B cell (primary cell): ENCODE data around the gene GPR149. TPM values are rescaled to one million over a fixed set of nuclear protein-coding genes. Genes with fewer than 3 reads are reported as not detected.
"Not testable (repeated sequence)": the region's sequence is repeated elsewhere in the genome, so short reads cannot be mapped to it uniquely, and the experiment has no call there.

ENCODE experiments used
- ATAC-seq: fragments of 200-7000 bp; cut with Tn5 transposase; one replicate; pipeline ENCODE4 v1.10.0; 2021; ENCODE audit warnings: low read depth, mild to moderate bottlenecking, moderate number of reproducible peaks, moderate library complexity
- CTCF ChIA-PET: fragments of 350-600 bp; sonication (Branson Sonifier 250); formaldehyde crosslinking; loops from one replicate; lab custom pipeline; 2021; ENCODE audit warnings: antibody characterized with exemption, inconsistent platforms; lab: Charles Lee
- POLR2A ChIA-PET: fragments of 350-600 bp; sonication (Branson Sonifier 250); formaldehyde crosslinking; loops from one replicate; lab custom pipeline; 2021; ENCODE audit warnings: antibody characterized with exemption; lab: Charles Lee
- DNase-seq: peaks from one replicate; pipeline ENCODE4 v3.0.0; 2013
- H2AFZ ChIP-seq: 2 replicates; pipeline ENCODE4 v1.6.1; 2012; ENCODE audit warnings: mild to moderate bottlenecking, low read depth, low read length; ENCODE audit not compliant: insufficient read depth, poor library complexity, severe bottlenecking
- H3K27ac ChIP-seq, 2 donors: 1 replicate in 1 of 2; 2 replicates in 1 of 2; pipeline ENCODE4 v1.5.1; 2012 to 2013; ENCODE audit warnings: low read length in 2 of 2, mild to moderate bottlenecking in 2 of 2, moderate library complexity in 1 of 2
- H3K27me3 ChIP-seq, 4 experiments: fragments of 200-600 bp in 1 of 4; sonication (generic) in 1 of 4; replicated peaks in 1 of 4; 1 replicate in 2 of 4; 2 replicates in 2 of 4; pipeline versions ENCODE4 v1.6.1 to v1.7.0; 2013 to 2016; ENCODE audit warnings: low read length in 3 of 4, mild to moderate bottlenecking in 2 of 4, mixed read lengths in 1 of 4, moderate library complexity in 1 of 4; ENCODE audit not compliant: insufficient read depth in 4 of 4, control insufficient read depth in 3 of 4; ENCODE audit errors: control extremely low read depth in 1 of 4
- H3K36me3 ChIP-seq, 2 experiments: replicated peaks in 1 of 2; 1 replicate in 1 of 2; 2 replicates in 1 of 2; pipeline versions ENCODE4 v1.6.1 to v1.7.1; 2013; ENCODE audit warnings: low read length in 1 of 2; ENCODE audit not compliant: insufficient read depth in 2 of 2, control insufficient read depth in 1 of 2; ENCODE audit errors: control extremely low read depth in 1 of 2, extremely low read depth in 1 of 2
- H3K4me1 ChIP-seq, 2 donors: fragments of 200-600 bp in 1 of 2; sonication (generic) in 1 of 2; 1 replicate in 1 of 2; 2 replicates in 1 of 2; pipeline versions ENCODE4 v1.5.1 to v1.6.1; 2013 to 2017; ENCODE audit warnings: low read length in 2 of 2; ENCODE audit not compliant: control insufficient read depth in 2 of 2, insufficient read depth in 2 of 2
- H3K4me2 ChIP-seq: replicated peaks from 2 replicates; pipeline ENCODE3; 2012; ENCODE audit warnings: mild to moderate bottlenecking, low read depth, low read length; ENCODE audit not compliant: poor library complexity, severe bottlenecking
- H3K4me3 ChIP-seq, 5 experiments: fragments of 200-600 bp in 1 of 5; sonication (generic) in 1 of 5; 1 replicate in 3 of 5; 2 replicates in 2 of 5; pipeline versions ENCODE4 v1.5.1 to v1.7.0; 2011 to 2016; ENCODE audit warnings: low read length in 4 of 5, mild to moderate bottlenecking in 4 of 5, low read depth in 2 of 5, control low read depth in 1 of 5, moderate library complexity in 1 of 5; ENCODE audit not compliant: insufficient read depth in 1 of 5; ENCODE audit errors: control extremely low read depth in 1 of 5, extremely low read depth in 1 of 5
- H3K79me2 ChIP-seq: fragments of 200-600 bp; sonication (generic); one replicate; pipeline ENCODE4 v1.6.0; 2016; ENCODE audit warnings: low read length; ENCODE audit not compliant: control insufficient read depth, insufficient read depth
- H3K9ac ChIP-seq: fragments of 200-600 bp; sonication (generic); 2 replicates; pipeline ENCODE4 v1.6.1; 2017; ENCODE audit warnings: mild to moderate bottlenecking, low read length, moderate library complexity
- H3K9me3 ChIP-seq, 3 donors: one replicate each; pipeline versions ENCODE4 v1.6.1 to v1.7.1; 2013; ENCODE audit warnings: low read length in 2 of 3; ENCODE audit not compliant: control insufficient read depth in 2 of 3, insufficient read depth in 1 of 3; ENCODE audit errors: control extremely low read depth in 1 of 3
- H4K20me1 ChIP-seq: 2 replicates; pipeline ENCODE4 v1.6.0; 2012; ENCODE audit warnings: mild to moderate bottlenecking, low read length; ENCODE audit not compliant: insufficient read depth, control insufficient read depth, poor library complexity, severe bottlenecking
- H3K27ac Mint-ChIP-seq: one replicate; pipeline ENCODE4 v1.8.0; 2021; ENCODE audit warnings: mixed read lengths
- H3K27me3 Mint-ChIP-seq: one replicate; pipeline ENCODE4 v1.8.0; 2021; ENCODE audit warnings: mixed read lengths
- H3K4me1 Mint-ChIP-seq: one replicate; pipeline ENCODE4 v1.8.0; 2021; ENCODE audit warnings: mixed read lengths
- H3K4me3 Mint-ChIP-seq: one replicate; pipeline ENCODE4 v1.8.0; 2021; ENCODE audit warnings: mixed read lengths
- H3K9me3 Mint-ChIP-seq: one replicate; pipeline ENCODE4 v1.8.0; 2022; ENCODE audit warnings: mixed read lengths; ENCODE audit not compliant: insufficient read depth
- EZH2 ChIP-seq: IDR thresholded peaks from 2 replicates; pipeline ENCODE4 v1.6.1; 2012; ENCODE audit warnings: borderline replicate concordance, low read depth, mild to moderate bottlenecking, moderate library complexity, low read length; ENCODE audit not compliant: insufficient read depth, poor library complexity, severe bottlenecking
- WGBS: methylation state at CpG from one replicate; pipeline ENCODE4 v1.1.5; 2013; ENCODE audit warnings: missing lambda C conversion rate; ENCODE audit not compliant: insufficient coverage; 5-methylcytosine and 5-hydroxymethylcytosine counted together
- intact Hi-C: fragments of 100-400 bp; cut with micrococcal nuclease; formaldehyde crosslinking; loops from one replicate; pipeline ENCODE4 v1.10.0; 2022
- polyA plus RNA-seq: library from polyadenylated mRNA; depleted of rRNA; stranded (reverse); fragments of >200 nt; gene quantifications from 2 replicates; pipeline ENCODE4 v1.2.3, GENCODE V29; 2012
- total RNA-seq, 2 donors: library from RNA; stranded (reverse); fragments of 120-200 nt in 1 of 2; gene quantifications; 1 replicate in 1 of 2; 2 replicates in 1 of 2; pipeline versions ENCODE4 v1.2.3 to v1.2.4, GENCODE V29; 2013 to 2022
- TF ChIP-seq, protein P1 (sequence below): fragments of 200-600 bp; IDR thresholded peaks from one replicate; pipeline ENCODE4 v1.8.0; 2022; ENCODE audit warnings: antibody characterized with exemption, mild to moderate bottlenecking

Gene GPR149
- total and polyA plus RNA-seq, 2 donors (not counting 1 experiment from before 2014, with no cell fraction given), result not detected

DNA sequence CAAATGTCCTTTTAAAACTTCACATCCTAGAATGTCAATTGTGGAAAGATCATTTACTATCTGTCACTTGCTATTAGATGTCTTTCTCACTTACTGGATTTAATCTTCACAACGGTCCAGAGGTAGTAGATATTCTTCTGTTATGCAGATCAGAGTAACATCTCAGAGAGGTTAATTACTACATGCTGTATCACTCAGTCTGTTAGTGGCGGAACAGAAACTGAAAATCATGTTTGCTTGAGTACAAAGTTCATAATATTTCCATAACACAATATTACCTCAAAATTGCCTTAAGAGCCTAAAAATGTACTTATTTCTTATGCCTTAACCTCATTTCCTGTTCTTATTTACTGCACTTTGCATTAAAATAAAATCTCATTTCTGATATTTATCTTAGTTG, 28.6 kb upstream of the GPR149 start:
- intact Hi-C loops, result no loop called here
- Mint-ChIP-seq H3K9me3 (peaks cover 2% of the 10 kb centered on the region), H3K27me3 (no peaks in the 10 kb centered on the region), H3K4me1 (no peaks in the 10 kb centered on the region), H3K27ac (no peak overlapping the region), H3K4me3 (no peak overlapping the region)
- ChIA-PET CTCF (no interaction called here), POLR2A (no interaction called here)
- H3K27me3 ChIP-seq, result no peaks in the 10 kb centered on the region
- DNase-seq, result no peak
- peaks cover 0 to 3% (median 0%) of the 10 kb centered on the region in 3 donors for H3K9me3 ChIP-seq
- no peaks in the 10 kb centered on the region for H4K20me1 ChIP-seq
- no peak overlapping the region for H3K4me2 ChIP-seq
- WGBS, result no CpG with 5 or more reads among the region's 2 CpGs
- no peak overlapping the region for H3K4me3 ChIP-seq
- no peaks in the 10 kb centered on the region for H3K79me2 ChIP-seq
- no peak overlapping the region for H3K9ac ChIP-seq
- H2AFZ ChIP-seq, result no peak overlapping the region
- no peaks in the 10 kb centered on the region for H3K36me3 ChIP-seq
- H3K4me1 ChIP-seq, result no peaks in the 10 kb centered on the region
- no peak for TF ChIP-seq EZH2
- TF ChIP-seq, protein P1, sequence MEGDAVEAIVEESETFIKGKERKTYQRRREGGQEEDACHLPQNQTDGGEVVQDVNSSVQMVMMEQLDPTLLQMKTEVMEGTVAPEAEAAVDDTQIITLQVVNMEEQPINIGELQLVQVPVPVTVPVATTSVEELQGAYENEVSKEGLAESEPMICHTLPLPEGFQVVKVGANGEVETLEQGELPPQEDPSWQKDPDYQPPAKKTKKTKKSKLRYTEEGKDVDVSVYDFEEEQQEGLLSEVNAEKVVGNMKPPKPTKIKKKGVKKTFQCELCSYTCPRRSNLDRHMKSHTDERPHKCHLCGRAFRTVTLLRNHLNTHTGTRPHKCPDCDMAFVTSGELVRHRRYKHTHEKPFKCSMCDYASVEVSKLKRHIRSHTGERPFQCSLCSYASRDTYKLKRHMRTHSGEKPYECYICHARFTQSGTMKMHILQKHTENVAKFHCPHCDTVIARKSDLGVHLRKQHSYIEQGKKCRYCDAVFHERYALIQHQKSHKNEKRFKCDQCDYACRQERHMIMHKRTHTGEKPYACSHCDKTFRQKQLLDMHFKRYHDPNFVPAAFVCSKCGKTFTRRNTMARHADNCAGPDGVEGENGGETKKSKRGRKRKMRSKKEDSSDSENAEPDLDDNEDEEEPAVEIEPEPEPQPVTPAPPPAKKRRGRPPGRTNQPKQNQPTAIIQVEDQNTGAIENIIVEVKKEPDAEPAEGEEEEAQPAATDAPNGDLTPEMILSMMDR, result no peak
- no peak for ATAC-seq
- H3K27ac ChIP-seq, result no peak overlapping the region

DNA sequence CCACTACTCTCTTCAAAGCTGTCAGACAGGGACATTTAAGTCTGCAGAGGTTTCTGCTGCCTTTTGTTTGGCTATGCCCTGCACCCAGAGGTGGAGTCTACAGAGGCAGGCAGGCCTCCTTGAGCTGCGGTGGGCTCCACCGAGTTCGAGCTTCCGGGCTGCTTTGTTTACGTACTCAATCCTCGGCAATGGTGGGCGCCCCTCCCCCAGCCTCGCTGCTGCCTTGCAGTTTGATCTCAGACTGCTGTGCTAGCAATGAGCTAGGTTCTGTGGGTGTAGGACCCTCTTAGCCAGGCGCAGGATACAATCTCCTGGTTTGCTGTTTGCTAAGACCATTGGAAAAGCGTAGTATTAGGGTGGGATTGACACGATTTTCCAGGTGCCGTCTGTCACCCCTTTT, 9.1 kb upstream of the GPR149 start:
- CTCF ChIA-PET, H3K27me3 Mint-ChIP-seq, H3K4me1 ChIP-seq, H3K9me3 ChIP-seq, ATAC-seq, H3K4me3 Mint-ChIP-seq, H3K27ac ChIP-seq, H4K20me1 ChIP-seq, DNase-seq, POLR2A ChIA-PET, intact Hi-C loops, H3K79me2 ChIP-seq, H3K27me3 ChIP-seq, H3K4me2 ChIP-seq, H3K9me3 Mint-ChIP-seq, H2AFZ ChIP-seq, H3K4me3 ChIP-seq, H3K36me3 ChIP-seq, H3K9ac ChIP-seq, H3K4me1 Mint-ChIP-seq, H3K27ac Mint-ChIP-seq: not testable (repeated sequence)
- 92% methylated on average over 12 of the region's 12 CpGs for WGBS
